Measurements from ENCODE around the gene BNC2.

GRCh38 chr9:16794103-16794502 lies 76.4 kb downstream of the BNC2 start:
- TF ChIP-seq CEBPB (IDR thresholded peaks at IDR 0.05; ENCODE audit: low read depth, low read length) (no peak), RAD21 (IDR thresholded peaks at IDR 0.05; ENCODE audit: low read length) (no peak), POLR2A (IDR thresholded peaks at IDR 0.05; ENCODE audit: low read depth, low read length) (no peak), CHD1 (IDR thresholded peaks at IDR 0.05; ENCODE audit: low read depth, low read length) (no peak), MAFK (IDR thresholded peaks at IDR 0.05; ENCODE audit: low read depth, low read length) (no peak), NFE2L2 (IDR thresholded peaks at IDR 0.05; ENCODE audit: low read depth, low read length) (no peak), RFX5 (IDR thresholded peaks at IDR 0.05; ENCODE audit: low read depth, low read length) (no peak)
- TF ChIP-seq, protein P1, sequence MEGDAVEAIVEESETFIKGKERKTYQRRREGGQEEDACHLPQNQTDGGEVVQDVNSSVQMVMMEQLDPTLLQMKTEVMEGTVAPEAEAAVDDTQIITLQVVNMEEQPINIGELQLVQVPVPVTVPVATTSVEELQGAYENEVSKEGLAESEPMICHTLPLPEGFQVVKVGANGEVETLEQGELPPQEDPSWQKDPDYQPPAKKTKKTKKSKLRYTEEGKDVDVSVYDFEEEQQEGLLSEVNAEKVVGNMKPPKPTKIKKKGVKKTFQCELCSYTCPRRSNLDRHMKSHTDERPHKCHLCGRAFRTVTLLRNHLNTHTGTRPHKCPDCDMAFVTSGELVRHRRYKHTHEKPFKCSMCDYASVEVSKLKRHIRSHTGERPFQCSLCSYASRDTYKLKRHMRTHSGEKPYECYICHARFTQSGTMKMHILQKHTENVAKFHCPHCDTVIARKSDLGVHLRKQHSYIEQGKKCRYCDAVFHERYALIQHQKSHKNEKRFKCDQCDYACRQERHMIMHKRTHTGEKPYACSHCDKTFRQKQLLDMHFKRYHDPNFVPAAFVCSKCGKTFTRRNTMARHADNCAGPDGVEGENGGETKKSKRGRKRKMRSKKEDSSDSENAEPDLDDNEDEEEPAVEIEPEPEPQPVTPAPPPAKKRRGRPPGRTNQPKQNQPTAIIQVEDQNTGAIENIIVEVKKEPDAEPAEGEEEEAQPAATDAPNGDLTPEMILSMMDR (conservative IDR thresholded peaks at IDR 0.05; ENCODE audit: low read depth, low read length) = no peak
